GM20431 (cell line): ENCODE results near the gene ST6GALNAC1.
"Not testable (repeated sequence)": the region's sequence is repeated elsewhere in the genome, so short reads cannot be mapped to it uniquely, and the experiment has no call there.

Experiments used
- in situ Hi-C: fragments of 300-500 bp; cut with MseI, MboI; formaldehyde crosslinking; loops from one replicate; pipeline ENCODE4 v1.15.0; 2020; ENCODE audit warnings: low sequenced_read_pairs; ENCODE audit not compliant: unreplicated experiment

ST6GALNAC1 gene

GRCh38 chr17:76614064-76614759 is 29.3 kb downstream of the ST6GALNAC1 start:
- in situ Hi-C loops = not testable (repeated sequence)

GRCh38 chr17:76612977-76613851 is 30.3 kb downstream of the ST6GALNAC1 start:
- in situ Hi-C loops = no loop called here

GRCh38 chr17:76612465-76612864 is 31.1 kb downstream of the ST6GALNAC1 start:
- in situ Hi-C loops = no loop called here

GRCh38 chr17:76611758-76612157 is 31.8 kb downstream of the ST6GALNAC1 start:
- in situ Hi-C loops = no loop called here

GRCh38 chr17:76611080-76611749 is 32.3 kb downstream of the ST6GALNAC1 start:
- in situ Hi-C loops = not testable (repeated sequence)

- in situ Hi-C loops = not testable (repeated sequence)
Observed at GRCh38 chr17:76606685-76607084, 36.9 kb downstream of the ST6GALNAC1 start.

- in situ Hi-C loops = no loop called here
Observed at GRCh38 chr17:76601065-76601464, 42.5 kb downstream of the ST6GALNAC1 start.

GRCh38 chr17:76599694-76600460 is 43.7 kb downstream of the ST6GALNAC1 start:
- in situ Hi-C loops = no loop called here

- in situ Hi-C loops = no loop called here
Observed at GRCh38 chr17:76598004-76598439, 45.5 kb downstream of the ST6GALNAC1 start.

- in situ Hi-C loops = no loop called here
Observed at GRCh38 chr17:76597156-76598003, 46.2 kb downstream of the ST6GALNAC1 start.

GRCh38 chr17:76594690-76595089 is 48.9 kb downstream of the ST6GALNAC1 start:
- in situ Hi-C loops = no loop called here

GRCh38 chr17:76593959-76594358 is 49.6 kb downstream of the ST6GALNAC1 start:
- in situ Hi-C loops = no loop called here

GRCh38 chr17:76593384-76593826 is 50.2 kb downstream of the ST6GALNAC1 start:
- in situ Hi-C loops = no loop called here

- in situ Hi-C loops = no loop called here
Observed at GRCh38 chr17:76588182-76588581, 55.4 kb downstream of the ST6GALNAC1 start.

GRCh38 chr17:76586741-76587487 is 56.6 kb downstream of the ST6GALNAC1 start:
- in situ Hi-C loops = no loop called here

- in situ Hi-C loops = no loop called here
Observed at GRCh38 chr17:76585649-76586593, 57.6 kb downstream of the ST6GALNAC1 start, which contains the start of gene ST6GALNAC2. Gene ST6GALNAC2 (minus strand): TSS chr17:76585860. CDS start chr17:76585808, 52 bp downstream.

GRCh38 chr17:76585033-76585648 is 58.4 kb downstream of the ST6GALNAC1 start:
- in situ Hi-C loops = no loop called here
